ENCODE results near the gene IQGAP1. TPM values are rescaled to one million over a fixed set of nuclear protein-coding genes. Genes with fewer than 3 reads are reported as not detected.

Gene IQGAP1
- total RNA-seq, 3 donors from 2014 or later (not counting 1 experiment from before 2014, with no cell fraction given) = 431 to 493 (median 446) TPM

GRCh38 chr15:90496791-90497190 is 108.7 kb downstream of the IQGAP1 start:
- no peaks in the 10 kb centered on the region for H3K9me3 Mint-ChIP-seq
- H3K27me3 ChIP-seq (ENCODE audit: control insufficient read depth, insufficient read depth, low read length) = no peaks in the 10 kb centered on the region
- H3K4me1 ChIP-seq (ENCODE audit: control insufficient read depth, insufficient read depth, low read length) = no peaks in the 10 kb centered on the region
- H3K27me3 Mint-ChIP-seq (ENCODE audit: low read depth in 2 of 2) = no peaks in the 10 kb centered on the region
- 95% methylated on average over 2 of the region's 3 CpGs for WGBS (ENCODE audit: insufficient coverage)
- H3K4me1 Mint-ChIP-seq = peaks cover 8 to 13% of the 10 kb centered on the region in 2 donors
- H3K4me3 ChIP-seq (ENCODE audit: low read length) = no peak overlapping the region
- TF ChIP-seq, protein P1, sequence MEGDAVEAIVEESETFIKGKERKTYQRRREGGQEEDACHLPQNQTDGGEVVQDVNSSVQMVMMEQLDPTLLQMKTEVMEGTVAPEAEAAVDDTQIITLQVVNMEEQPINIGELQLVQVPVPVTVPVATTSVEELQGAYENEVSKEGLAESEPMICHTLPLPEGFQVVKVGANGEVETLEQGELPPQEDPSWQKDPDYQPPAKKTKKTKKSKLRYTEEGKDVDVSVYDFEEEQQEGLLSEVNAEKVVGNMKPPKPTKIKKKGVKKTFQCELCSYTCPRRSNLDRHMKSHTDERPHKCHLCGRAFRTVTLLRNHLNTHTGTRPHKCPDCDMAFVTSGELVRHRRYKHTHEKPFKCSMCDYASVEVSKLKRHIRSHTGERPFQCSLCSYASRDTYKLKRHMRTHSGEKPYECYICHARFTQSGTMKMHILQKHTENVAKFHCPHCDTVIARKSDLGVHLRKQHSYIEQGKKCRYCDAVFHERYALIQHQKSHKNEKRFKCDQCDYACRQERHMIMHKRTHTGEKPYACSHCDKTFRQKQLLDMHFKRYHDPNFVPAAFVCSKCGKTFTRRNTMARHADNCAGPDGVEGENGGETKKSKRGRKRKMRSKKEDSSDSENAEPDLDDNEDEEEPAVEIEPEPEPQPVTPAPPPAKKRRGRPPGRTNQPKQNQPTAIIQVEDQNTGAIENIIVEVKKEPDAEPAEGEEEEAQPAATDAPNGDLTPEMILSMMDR (IDR thresholded peaks at IDR 0.05) = no peak
- peak overlapping the region in 1 of 2 donors; percentile 51 for H3K27ac Mint-ChIP-seq
- ATAC-seq = no peak
- H3K9me3 ChIP-seq (ENCODE audit: control insufficient read depth, insufficient read depth, low read length) = no peaks in the 10 kb centered on the region
- H3K36me3 Mint-ChIP-seq = peaks cover 49% of the 10 kb centered on the region
- peaks cover 94% of the 10 kb centered on the region for H3K36me3 ChIP-seq (ENCODE audit: control insufficient read depth, insufficient read depth, low read length)
- H3K27ac ChIP-seq (ENCODE audit: low read length) = no peak overlapping the region
- no peak for DNase-seq
- H3K4me3 Mint-ChIP-seq = no peak overlapping the region
- intact Hi-C loops (cut with micrococcal nuclease) = no loop called here

DNA sequence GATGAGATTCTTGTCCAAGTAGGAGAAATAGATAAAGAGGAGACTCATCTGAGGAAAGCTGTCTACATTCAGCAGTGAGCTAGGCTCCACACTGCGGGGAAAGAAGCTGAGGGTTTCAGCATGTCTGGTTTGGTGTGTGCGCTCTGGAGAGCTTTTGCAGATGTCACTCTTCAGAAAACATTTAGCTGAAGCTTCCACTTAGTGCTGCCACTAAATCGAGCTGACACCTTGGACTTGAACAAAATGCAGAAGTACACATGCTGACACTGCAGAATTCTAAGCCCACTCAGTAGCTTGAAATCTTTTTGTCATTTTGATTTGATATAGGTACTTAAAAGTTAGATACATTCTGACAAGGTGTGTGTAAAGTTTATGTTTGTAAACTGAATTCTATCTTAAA is 109.3 kb downstream of the IQGAP1 start:
- intact Hi-C loops (cut with micrococcal nuclease) = no loop called here
- Mint-ChIP-seq H3K36me3 (peaks cover 54% of the 10 kb centered on the region), H3K27ac (peak overlapping the region in 1 of 2 donors; percentile 51), H3K9me3 (no peaks in the 10 kb centered on the region), H3K4me1 (peaks cover 13 to 17% of the 10 kb centered on the region in 2 donors), H3K4me3 (no peak overlapping the region), H3K27me3 (ENCODE audit: low read depth in 2 of 2) (no peaks in the 10 kb centered on the region)
- Histone ChIP-seq H3K4me3 (ENCODE audit: low read length) (no peak overlapping the region), H3K4me1 (ENCODE audit: control insufficient read depth, insufficient read depth, low read length) (no peaks in the 10 kb centered on the region), H3K27ac (ENCODE audit: low read length) (no peak overlapping the region), H3K9me3 (ENCODE audit: control insufficient read depth, insufficient read depth, low read length) (no peaks in the 10 kb centered on the region), H3K36me3 (ENCODE audit: control insufficient read depth, insufficient read depth, low read length) (peaks cover 94% of the 10 kb centered on the region), H3K27me3 (ENCODE audit: control insufficient read depth, insufficient read depth, low read length) (no peaks in the 10 kb centered on the region)
- DNase-seq (no peak), ATAC-seq (no peak)
- 50% methylated on average over 3 of the region's 3 CpGs for WGBS (ENCODE audit: insufficient coverage)
- TF ChIP-seq, protein P1 (IDR thresholded peaks at IDR 0.05) = no peak

DNA sequence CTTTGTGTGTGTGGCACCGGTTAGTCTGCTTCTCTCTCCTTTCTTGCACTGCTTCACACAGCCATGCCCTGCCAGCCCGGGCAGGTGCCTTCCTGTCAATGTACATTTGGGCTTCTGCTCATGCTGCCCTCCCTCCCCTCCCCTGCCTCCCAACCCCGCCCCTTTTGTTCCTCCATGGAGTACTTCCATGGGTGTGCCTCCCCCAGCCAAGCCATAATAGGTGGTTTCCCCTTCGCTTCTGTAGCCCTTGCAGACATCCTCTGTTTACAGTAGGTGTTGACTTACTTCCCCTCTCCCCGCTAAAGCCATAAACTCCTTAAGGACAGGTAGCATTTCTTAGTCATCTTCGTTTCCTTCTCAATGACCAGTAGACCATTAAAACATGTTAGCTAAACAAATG is 109.9 kb downstream of the IQGAP1 start:
- H3K4me3 ChIP-seq (ENCODE audit: low read length) = no peak overlapping the region
- H3K27me3 ChIP-seq (ENCODE audit: control insufficient read depth, insufficient read depth, low read length) = no peaks in the 10 kb centered on the region
- no peak overlapping the region for H3K27ac ChIP-seq (ENCODE audit: low read length)
- TF ChIP-seq, protein P1 (IDR thresholded peaks at IDR 0.05) = no peak
- H3K4me3 Mint-ChIP-seq = no peak overlapping the region
- peaks cover 54% of the 10 kb centered on the region for H3K36me3 Mint-ChIP-seq
- DNase-seq (no peak), ATAC-seq (no peak)
- no peaks in the 10 kb centered on the region for H3K9me3 Mint-ChIP-seq
- peaks cover 13 to 17% of the 10 kb centered on the region in 2 donors for H3K4me1 Mint-ChIP-seq
- no peak overlapping the region for H3K27ac Mint-ChIP-seq
- H3K9me3 ChIP-seq (ENCODE audit: control insufficient read depth, insufficient read depth, low read length) = no peaks in the 10 kb centered on the region
- H3K36me3 ChIP-seq (ENCODE audit: control insufficient read depth, insufficient read depth, low read length) = peaks cover 90% of the 10 kb centered on the region
- intact Hi-C loops (cut with micrococcal nuclease) = no loop called here
- H3K27me3 Mint-ChIP-seq (ENCODE audit: low read depth in 2 of 2) = no peaks in the 10 kb centered on the region
- no peaks in the 10 kb centered on the region for H3K4me1 ChIP-seq (ENCODE audit: control insufficient read depth, insufficient read depth, low read length)
- WGBS (ENCODE audit: insufficient coverage) = 86% methylated on average over 6 of the region's 6 CpGs

DNA sequence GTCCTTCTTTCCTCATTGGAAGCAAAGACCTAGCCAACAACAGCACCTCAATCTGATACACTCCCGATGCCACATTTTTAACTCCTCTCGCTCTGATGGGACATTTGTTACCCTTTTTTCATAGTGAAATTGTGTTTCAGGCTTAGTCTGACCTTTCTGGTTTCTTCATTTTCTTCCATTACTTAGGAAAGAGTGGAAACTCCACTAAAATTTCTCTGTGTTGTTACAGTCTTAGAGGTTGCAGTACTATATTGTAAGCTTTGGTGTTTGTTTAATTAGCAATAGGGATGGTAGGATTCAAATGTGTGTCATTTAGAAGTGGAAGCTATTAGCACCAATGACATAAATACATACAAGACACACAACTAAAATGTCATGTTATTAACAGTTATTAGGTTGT is 112.1 kb downstream of the IQGAP1 start:
- Histone ChIP-seq H3K9me3 (ENCODE audit: control insufficient read depth, insufficient read depth, low read length) (no peaks in the 10 kb centered on the region), H3K4me3 (ENCODE audit: low read length) (no peak overlapping the region), H3K36me3 (ENCODE audit: control insufficient read depth, insufficient read depth, low read length) (peaks cover 68% of the 10 kb centered on the region), H3K27ac (ENCODE audit: low read length) (no peak overlapping the region), H3K27me3 (ENCODE audit: control insufficient read depth, insufficient read depth, low read length) (no peaks in the 10 kb centered on the region), H3K4me1 (ENCODE audit: control insufficient read depth, insufficient read depth, low read length) (no peaks in the 10 kb centered on the region)
- Mint-ChIP-seq H3K9me3 (no peaks in the 10 kb centered on the region), H3K27ac (peak overlapping the region; percentile 44 to 48), H3K36me3 (peaks cover 33% of the 10 kb centered on the region), H3K27me3 (ENCODE audit: low read depth in 2 of 2) (no peaks in the 10 kb centered on the region), H3K4me3 (no peak overlapping the region), H3K4me1 (peaks cover 5 to 12% of the 10 kb centered on the region in 2 donors)
- TF ChIP-seq, protein P1 (IDR thresholded peaks at IDR 0.05) = no peak
- WGBS (ENCODE audit: insufficient coverage) = 100% methylated on average over 2 of the region's 2 CpGs
- ATAC-seq (no peak), DNase-seq (no peak)
- intact Hi-C loops (cut with micrococcal nuclease) = no loop called here
